DND-41 (cell line): ENCODE results near the gene CDH23.

Experiments
- CTCF ChIP-seq: IDR thresholded peaks from 2 replicates; pipeline ENCODE4 v1.5.1; 2012; ENCODE audit warnings: borderline replicate concordance, low read length, moderate library complexity, mild to moderate bottlenecking; ENCODE audit not compliant: poor library complexity, severe bottlenecking; ENCODE audit errors: extremely low read depth
- EZH2 ChIP-seq: IDR thresholded peaks from 3 replicates; pipeline ENCODE4 v1.6.1; 2012; ENCODE audit warnings: borderline replicate concordance, low read depth, mild to moderate bottlenecking, moderate library complexity, low read length, inconsistent platforms; ENCODE audit not compliant: severe bottlenecking

GRCh38 chr10:71814922-71815411, 418.2 kb downstream of the CDH23 start:
- TF ChIP-seq CTCF (peak; percentile 44), EZH2 (no peak)
